Chondrocyte (in vitro differentiated cells): Measurements from ENCODE around the gene PC. TPM values are rescaled to one million over a fixed set of nuclear protein-coding genes. Genes with fewer than 3 reads are reported as not detected.
A peak's percentile ranks its signal among the peaks of the same experiment; 100 is the strongest.

ENCODE experiments used
- DNase-seq: peaks from one replicate; pipeline ENCODE4 v3.0.0; 2021; ENCODE audit warnings: mixed read lengths, low spot score
- H3K27ac Mint-ChIP-seq: one replicate; pipeline ENCODE4 v1.8.0; 2021; ENCODE audit warnings: mild to moderate bottlenecking, moderate library complexity, mixed read lengths; ENCODE audit not compliant: unreplicated experiment
- H3K27me3 Mint-ChIP-seq: 2 replicates; pipeline ENCODE4 v1.8.0; 2021; ENCODE audit warnings: low read depth, mixed read lengths
- H3K36me3 Mint-ChIP-seq: 2 replicates; pipeline ENCODE4 v1.8.0; 2021; ENCODE audit warnings: low read depth, mixed read lengths
- H3K4me1 Mint-ChIP-seq: 2 replicates; pipeline ENCODE4 v1.8.0; 2021; ENCODE audit warnings: low read depth, mild to moderate bottlenecking, mixed read lengths
- H3K4me3 Mint-ChIP-seq: one replicate; pipeline ENCODE4 v1.8.0; 2021; ENCODE audit warnings: mild to moderate bottlenecking, moderate library complexity, mixed read lengths; ENCODE audit not compliant: unreplicated experiment
- H3K9me3 Mint-ChIP-seq: 2 replicates; pipeline ENCODE4 v1.8.0; 2021; ENCODE audit warnings: low read depth, mixed read lengths
- total RNA-seq: library from RNA; stranded (reverse); gene quantifications from 3 replicates; pipeline ENCODE4 v1.2.1, GENCODE V29; 2021
- TF ChIP-seq, protein P1 (sequence below): fragments of 200-600 bp; sonication (generic); IDR thresholded peaks from 2 replicates; pipeline ENCODE4 v1.5.0; 2021; ENCODE audit warnings: antibody characterized with exemption, mild to moderate bottlenecking, moderate library complexity

The PC gene
- total RNA-seq, 1 donor from 2014 or later: 12.3 TPM

DNA sequence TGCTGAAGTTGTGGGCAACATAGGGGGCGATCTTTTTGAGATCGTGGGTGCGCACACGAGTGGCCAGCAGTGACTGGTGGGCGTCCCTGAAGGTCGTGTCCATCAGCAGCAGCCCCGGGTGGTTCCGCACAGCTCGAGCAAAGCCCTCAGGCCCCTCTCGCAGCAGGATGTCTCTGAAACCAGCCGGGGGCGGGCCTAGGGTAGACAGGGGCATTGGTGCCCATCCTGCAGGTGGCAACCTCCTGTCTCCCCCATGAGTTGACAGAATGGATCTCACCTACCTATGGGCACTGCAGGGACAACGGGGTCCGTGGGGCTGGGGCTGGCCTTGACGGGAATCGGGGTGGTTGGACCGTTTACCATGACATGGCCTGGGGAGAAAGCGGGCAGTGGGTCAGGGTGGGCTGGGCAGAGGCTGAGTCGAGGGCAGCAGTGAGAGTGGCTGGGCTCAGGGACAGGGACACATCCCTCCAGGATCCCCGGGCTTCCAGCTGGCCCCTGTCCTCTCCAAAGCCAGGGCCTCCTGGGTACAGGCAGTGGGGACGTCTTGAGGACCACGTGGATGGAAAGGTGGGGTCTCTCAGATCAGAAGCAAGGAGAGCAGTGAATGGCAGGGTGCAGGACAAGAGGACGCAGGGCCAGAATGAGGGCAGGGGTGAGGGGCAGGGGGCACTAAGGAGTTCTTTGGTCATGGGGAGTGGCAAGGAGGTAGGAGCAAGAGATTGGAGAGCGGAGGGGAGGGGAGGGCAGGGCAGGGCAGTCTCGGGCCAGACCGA, 105.5 kb downstream of the PC start:
- TF ChIP-seq, protein P1, sequence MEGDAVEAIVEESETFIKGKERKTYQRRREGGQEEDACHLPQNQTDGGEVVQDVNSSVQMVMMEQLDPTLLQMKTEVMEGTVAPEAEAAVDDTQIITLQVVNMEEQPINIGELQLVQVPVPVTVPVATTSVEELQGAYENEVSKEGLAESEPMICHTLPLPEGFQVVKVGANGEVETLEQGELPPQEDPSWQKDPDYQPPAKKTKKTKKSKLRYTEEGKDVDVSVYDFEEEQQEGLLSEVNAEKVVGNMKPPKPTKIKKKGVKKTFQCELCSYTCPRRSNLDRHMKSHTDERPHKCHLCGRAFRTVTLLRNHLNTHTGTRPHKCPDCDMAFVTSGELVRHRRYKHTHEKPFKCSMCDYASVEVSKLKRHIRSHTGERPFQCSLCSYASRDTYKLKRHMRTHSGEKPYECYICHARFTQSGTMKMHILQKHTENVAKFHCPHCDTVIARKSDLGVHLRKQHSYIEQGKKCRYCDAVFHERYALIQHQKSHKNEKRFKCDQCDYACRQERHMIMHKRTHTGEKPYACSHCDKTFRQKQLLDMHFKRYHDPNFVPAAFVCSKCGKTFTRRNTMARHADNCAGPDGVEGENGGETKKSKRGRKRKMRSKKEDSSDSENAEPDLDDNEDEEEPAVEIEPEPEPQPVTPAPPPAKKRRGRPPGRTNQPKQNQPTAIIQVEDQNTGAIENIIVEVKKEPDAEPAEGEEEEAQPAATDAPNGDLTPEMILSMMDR: no peak
- peak; percentile 85 for DNase-seq
- Mint-ChIP-seq H3K4me1 (peaks cover 9% of the 10 kb centered on the region), H3K4me3 (no peak overlapping the region), H3K27me3 (no peaks in the 10 kb centered on the region), H3K9me3 (no peaks in the 10 kb centered on the region), H3K36me3 (no peaks in the 10 kb centered on the region), H3K27ac (no peak overlapping the region)

- Mint-ChIP-seq H3K27ac (no peak overlapping the region), H3K4me3 (no peak overlapping the region)
- DNase-seq: peak; percentile 82
Observed at GRCh38 chr11:66851698-66852465, 106.3 kb downstream of the PC start.

GRCh38 chr11:66851239-66851596, 107.0 kb downstream of the PC start:
- no peak overlapping the region for H3K4me3 Mint-ChIP-seq
- H3K4me1 Mint-ChIP-seq: peaks cover 9% of the 10 kb centered on the region
- no peaks in the 10 kb centered on the region for H3K9me3 Mint-ChIP-seq
- H3K27me3 Mint-ChIP-seq: no peaks in the 10 kb centered on the region
- TF ChIP-seq, protein P1: no peak
- DNase-seq: peak; percentile 51
- no peak overlapping the region for H3K27ac Mint-ChIP-seq
- peaks cover 2% of the 10 kb centered on the region for H3K36me3 Mint-ChIP-seq

More at GRCh38 chr11:66851698-66852465, 106.3 kb downstream of the PC start:
- TF ChIP-seq, protein P1: no peak
- Mint-ChIP-seq H3K4me1 (peaks cover 9% of the 10 kb centered on the region), H3K27me3 (no peaks in the 10 kb centered on the region), H3K36me3 (no peaks in the 10 kb centered on the region), H3K9me3 (no peaks in the 10 kb centered on the region)

- Mint-ChIP-seq H3K27ac (no peak overlapping the region), H3K4me1 (peaks cover 7% of the 10 kb centered on the region), H3K36me3 (peaks cover 2% of the 10 kb centered on the region), H3K27me3 (no peaks in the 10 kb centered on the region), H3K4me3 (no peak overlapping the region), H3K9me3 (no peaks in the 10 kb centered on the region)
- DNase-seq: peak; percentile 94
- TF ChIP-seq, protein P1: no peak
Observed at GRCh38 chr11:66850588-66851238, 107.5 kb downstream of the PC start.

GRCh38 chr11:66850235-66850587, 108.0 kb downstream of the PC start:
- Mint-ChIP-seq H3K27ac (no peak overlapping the region), H3K36me3 (peaks cover 3% of the 10 kb centered on the region), H3K27me3 (no peaks in the 10 kb centered on the region), H3K4me1 (peaks cover 5% of the 10 kb centered on the region), H3K4me3 (no peak overlapping the region), H3K9me3 (no peaks in the 10 kb centered on the region)
- TF ChIP-seq, protein P1: no peak
- no peak for DNase-seq
